GM18951 (cell line): ENCODE measurements around the gene TBC1D8.
"Not testable (repeated sequence)": the region's sequence is repeated elsewhere in the genome, so short reads cannot be mapped to it uniquely, and the experiment has no call there.

Experiments
- POLR2A ChIP-seq: IDR thresholded peaks from 4 replicates; pipeline ENCODE4 v1.6.1; 2011; ENCODE audit warnings: mild to moderate bottlenecking; ENCODE audit not compliant: insufficient read length, insufficient read depth; ENCODE audit errors: extremely low read depth
- in situ Hi-C: fragments of 300-500 bp; cut with MboI; formaldehyde crosslinking; loops from one replicate; pipeline ENCODE4 v1.12.0; 2022; ENCODE audit warnings: low sequenced_read_pairs, mixed read lengths, inconsistent platforms; ENCODE audit not compliant: unreplicated experiment

Gene TBC1D8

GRCh38 chr2:101080211-101081068 is 70.7 kb downstream of the TBC1D8 start:
- TF ChIP-seq POLR2A, result no peak
- in situ Hi-C loops, result no loop called here

- no peak for TF ChIP-seq POLR2A
- in situ Hi-C loops, result no loop called here
Measured at GRCh38 chr2:101076581-101076980, 74.6 kb downstream of the TBC1D8 start.

GRCh38 chr2:101064868-101065549 is 86.2 kb downstream of the TBC1D8 start:
- in situ Hi-C loops, result no loop called here
- no peak for TF ChIP-seq POLR2A

GRCh38 chr2:101064505-101064867 is 86.7 kb downstream of the TBC1D8 start:
- TF ChIP-seq POLR2A, result no peak
- in situ Hi-C loops, result no loop called here

- in situ Hi-C loops, result no loop called here
- no peak for TF ChIP-seq POLR2A
Measured at GRCh38 chr2:101064125-101064502, 87.1 kb downstream of the TBC1D8 start.

- in situ Hi-C loops, result no loop called here
- no peak for TF ChIP-seq POLR2A
Measured at GRCh38 chr2:101063352-101064124, 87.6 kb downstream of the TBC1D8 start.

- in situ Hi-C loops, result no loop called here
- no peak for TF ChIP-seq POLR2A
Measured at GRCh38 chr2:101058386-101058785, 92.8 kb downstream of the TBC1D8 start.

GRCh38 chr2:101057051-101057933 is 93.9 kb downstream of the TBC1D8 start:
- in situ Hi-C loops, result no loop called here
- no peak for TF ChIP-seq POLR2A

GRCh38 chr2:101053117-101053516 is 98.1 kb downstream of the TBC1D8 start:
- no peak for TF ChIP-seq POLR2A
- in situ Hi-C loops, result no loop called here

GRCh38 chr2:101052147-101052546 is 99.0 kb downstream of the TBC1D8 start:
- in situ Hi-C loops, result no loop called here

GRCh38 chr2:101050886-101051285 is 100.3 kb downstream of the TBC1D8 start:
- in situ Hi-C loops, result not testable (repeated sequence)

More at GRCh38 chr2:101052147-101052546, 99.0 kb downstream of the TBC1D8 start:
- TF ChIP-seq POLR2A, result no peak

GRCh38 chr2:101048756-101049155 is 102.4 kb downstream of the TBC1D8 start:
- in situ Hi-C loops, result no loop called here
- TF ChIP-seq POLR2A, result no peak
